GM19395 (cell line): ENCODE data around the gene NELFB.

Source experiments
- ATAC-seq: cut with Tn5 transposase; IDR thresholded peaks from one replicate; pipeline ENCODE4 v1.9.1; 2021; ENCODE audit warnings: mild to moderate bottlenecking, moderate library complexity; ENCODE audit not compliant: unreplicated experiment

NELFB gene

GRCh38 chr9:137254624-137255447 lies at the start of gene NELFB:
NELFB (plus strand) TSS chr9:137255327.
- ATAC-seq = peak; percentile 77

DNA sequence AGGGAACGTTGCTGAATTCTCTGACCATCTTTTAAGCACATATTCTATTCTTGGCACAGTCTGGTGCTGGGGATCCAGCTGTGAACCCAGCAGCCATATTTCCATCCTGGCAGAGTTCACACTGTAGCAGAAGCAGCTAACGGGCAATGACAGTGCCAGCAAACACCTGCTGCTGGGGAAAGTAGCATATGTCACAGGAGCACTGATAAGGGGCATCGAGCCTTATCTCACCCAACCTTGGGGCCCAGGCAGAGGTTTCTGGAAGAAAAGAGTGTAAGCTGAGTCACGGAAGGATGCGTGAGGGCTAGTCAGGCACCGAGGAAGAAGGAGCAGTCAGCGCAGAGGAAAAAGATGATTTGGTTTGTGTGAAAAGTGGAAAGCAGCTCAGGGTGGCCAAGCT lies 48.5 kb upstream of the NELFB start:
- ATAC-seq = no peak

DNA sequence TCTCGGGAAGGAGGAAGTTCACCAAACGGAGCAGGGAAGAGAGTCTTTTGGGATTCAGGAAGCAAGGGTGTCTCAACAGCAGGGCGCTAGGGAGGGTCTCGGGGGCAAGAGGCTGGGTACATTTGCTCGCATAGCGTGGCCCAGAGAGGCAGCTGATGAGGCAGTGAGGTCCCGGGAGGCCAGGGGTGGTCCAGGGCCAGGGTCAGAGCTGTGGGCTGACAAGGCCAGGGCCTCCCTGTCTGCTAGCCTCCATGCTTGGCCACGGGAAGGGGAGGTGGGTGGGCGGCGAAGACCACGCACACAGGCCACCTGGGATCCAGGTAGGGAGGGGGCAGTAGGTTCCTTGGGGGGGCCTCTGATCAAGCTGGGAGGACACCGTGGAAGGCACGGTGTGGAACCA lies 43.6 kb upstream of the NELFB start:
- ATAC-seq = no peak

- ATAC-seq = no peak
These were observed 42.6 kb upstream of the NELFB start for GRCh38 chr9:137212520-137212919.

DNA sequence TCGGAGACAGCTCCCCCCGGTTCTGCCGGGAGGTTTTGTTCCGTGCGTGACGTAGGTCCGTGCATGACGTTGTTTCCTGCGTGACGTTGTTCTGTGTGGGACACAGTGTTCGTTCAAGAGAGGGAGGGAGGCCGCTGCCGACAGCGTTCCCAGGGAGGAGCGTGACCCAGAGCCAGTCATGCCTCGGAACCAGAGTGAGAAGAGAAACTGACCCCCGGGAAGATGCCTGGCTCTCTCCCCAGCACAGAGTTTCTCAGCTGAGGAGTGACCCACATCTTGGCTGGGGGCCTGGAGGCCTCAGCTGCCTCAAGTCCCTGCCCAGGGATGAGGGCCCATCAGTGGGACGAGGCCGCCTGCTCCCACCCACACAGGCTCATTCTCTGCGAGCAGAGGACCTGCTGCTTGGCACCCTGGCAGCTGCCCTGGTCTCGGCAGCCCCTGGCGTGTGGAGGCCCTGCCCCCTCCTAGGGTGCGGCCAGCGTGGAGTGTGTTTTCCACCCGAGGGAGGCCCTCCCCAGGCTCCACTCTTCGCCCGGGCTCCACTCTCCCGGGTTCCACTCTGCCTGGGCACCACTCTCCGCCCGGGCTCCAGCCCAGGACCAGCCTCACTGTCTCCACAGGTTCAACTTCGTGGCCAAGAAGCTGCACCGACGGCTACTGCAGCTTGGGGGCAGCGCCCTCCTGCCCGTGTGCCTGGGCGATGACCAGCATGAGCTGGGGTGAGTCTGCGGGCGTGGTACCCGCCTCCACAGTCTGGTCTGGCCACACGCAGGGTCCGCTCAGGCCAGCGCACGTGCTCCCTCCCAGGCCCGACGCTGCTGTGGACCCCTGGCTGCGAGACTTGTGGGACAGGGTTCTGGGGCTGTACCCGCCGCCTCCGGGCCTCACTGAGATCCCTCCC lies 41.7 kb upstream of the NELFB start:
- no peak for ATAC-seq

DNA sequence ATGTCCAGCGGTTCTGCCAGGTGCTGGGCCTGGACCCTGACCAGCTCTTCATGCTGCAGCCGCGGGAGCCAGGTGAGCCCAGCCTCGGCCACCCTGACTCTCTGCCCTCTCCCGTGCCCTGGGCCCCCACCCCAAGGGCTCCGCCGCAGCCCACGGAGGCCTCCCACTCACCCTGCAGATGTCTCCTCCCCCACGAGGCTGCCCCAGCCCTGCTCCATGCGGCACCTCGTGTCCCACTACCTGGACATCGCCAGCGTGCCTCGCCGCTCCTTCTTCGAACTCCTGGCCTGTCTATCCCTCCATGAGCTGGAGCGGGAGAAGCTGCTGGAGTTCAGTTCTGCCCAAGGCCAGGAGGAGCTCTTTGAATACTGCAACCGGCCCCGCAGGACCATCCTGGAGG lies 40.5 kb upstream of the NELFB start:
- ATAC-seq = no peak

- no peak for ATAC-seq
These were observed 39.7 kb upstream of the NELFB start for GRCh38 chr9:137215196-137215986.

- no peak for ATAC-seq
These were observed 38.8 kb upstream of the NELFB start for GRCh38 chr9:137216188-137216965.

DNA sequence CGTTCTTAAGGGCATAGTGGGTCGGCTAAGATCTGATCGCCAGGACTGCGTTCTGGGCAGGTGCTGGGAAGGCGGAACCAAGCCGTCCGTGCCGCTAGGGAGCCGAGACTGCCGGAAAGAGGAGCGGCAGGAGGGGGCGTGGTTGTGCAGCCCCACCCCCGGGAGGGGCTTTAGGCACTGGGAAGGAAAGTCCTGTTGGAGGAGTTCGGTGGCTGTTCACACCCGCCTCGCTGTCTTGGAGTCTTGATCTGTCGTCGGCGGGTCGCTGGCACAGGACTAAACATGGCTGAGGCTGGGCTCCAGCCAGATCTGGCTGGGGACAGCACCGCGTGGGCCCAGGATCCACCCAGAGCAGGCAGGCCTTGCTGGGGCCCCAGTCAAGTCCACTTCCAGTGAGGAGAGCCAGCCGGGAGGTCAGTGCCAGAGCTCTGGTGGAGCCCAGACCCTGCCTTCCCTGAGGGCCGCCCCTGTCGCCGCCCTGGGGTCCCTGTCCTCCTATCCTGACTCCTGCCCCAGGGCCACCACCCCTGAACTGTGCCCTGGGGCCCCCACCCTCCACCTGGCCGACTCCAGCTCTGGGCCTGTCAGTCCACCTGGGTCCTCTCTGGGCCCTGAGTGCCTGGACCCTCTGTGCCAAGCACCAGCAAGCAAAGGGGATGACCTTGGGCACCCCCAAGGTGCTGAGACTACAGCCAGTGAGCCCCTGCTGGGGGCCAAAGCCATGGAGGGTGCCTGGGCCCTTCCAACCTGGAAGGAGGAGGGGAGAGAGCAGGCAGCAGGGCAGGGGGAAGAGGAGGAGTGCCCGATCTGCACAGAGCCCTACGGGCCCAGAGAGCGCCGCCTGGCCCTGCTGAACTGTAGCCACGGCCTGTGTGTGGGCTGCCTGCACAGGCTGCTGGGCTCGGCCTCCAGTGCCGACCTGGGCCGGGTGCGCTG lies 37.6 kb upstream of the NELFB start:
- no peak for ATAC-seq

DNA sequence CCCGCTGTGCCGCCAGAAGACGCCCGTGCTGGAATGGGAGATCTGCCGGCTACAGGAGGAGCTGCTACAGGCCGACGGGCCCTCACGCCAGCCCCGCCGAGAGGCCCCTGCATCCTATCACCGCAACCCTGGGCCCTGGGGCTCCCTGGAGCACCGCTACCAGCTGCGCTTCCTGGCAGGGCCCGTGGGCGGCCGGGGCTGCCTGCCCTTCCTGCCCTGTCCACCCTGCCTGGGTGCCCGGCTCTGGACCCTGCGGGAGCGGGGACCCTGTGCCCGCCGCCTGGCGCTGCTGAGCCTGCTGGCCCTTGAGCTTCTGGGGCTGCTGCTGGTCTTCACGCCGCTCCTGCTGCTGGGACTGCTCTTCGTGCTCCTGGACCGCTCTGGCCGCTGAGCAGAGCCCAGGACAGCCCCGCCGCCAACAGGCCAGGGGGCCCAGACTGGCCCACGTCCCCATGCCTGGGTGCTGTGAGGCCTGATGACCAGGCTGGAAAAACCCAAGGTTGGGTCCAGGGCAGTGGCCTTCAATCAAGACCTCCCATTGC lies 36.8 kb upstream of the NELFB start:
- no peak for ATAC-seq

- no peak for ATAC-seq
These were observed 36.3 kb upstream of the NELFB start for GRCh38 chr9:137218754-137219271.

GRCh38 chr9:137219757-137220316 lies 35.3 kb upstream of the NELFB start:
- no peak for ATAC-seq

DNA sequence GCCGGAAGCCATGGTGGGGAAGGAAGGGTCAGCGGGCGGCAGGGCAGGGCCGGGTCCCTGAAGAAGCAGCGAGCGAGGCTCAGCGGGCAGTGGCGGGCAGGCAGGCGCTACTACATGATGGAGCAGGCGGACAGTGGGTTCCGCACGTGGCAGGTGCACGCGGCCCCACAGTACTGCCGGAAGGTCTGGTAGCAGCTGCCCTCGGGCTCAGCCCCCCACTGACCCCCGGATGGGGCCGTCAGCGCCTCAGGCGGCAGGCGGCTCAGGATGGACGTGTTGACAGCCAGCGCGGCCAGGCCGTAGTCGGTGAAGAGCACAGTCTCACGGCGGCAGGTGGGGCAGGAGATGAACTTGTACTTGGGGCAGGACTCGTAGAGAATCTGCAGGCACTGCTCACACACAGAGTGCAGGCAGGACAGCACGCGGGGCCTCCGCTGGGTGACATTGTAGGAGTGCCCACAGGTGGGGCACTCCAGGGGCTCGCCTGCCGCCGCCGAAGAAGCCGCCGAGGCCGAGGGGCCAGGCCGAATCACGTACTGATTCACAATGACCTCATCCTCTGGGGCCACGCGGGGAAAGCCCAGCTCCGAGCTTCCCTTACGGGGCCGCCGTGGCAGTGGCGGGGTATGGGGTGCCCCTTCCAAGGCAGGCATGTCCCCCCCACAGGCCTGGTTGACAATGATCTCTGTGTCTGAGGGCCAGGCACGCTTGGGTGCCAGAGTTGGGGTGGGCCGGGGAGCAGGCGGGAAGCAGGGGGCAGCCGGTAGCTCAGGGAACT lies 34.6 kb upstream of the NELFB start:
- ATAC-seq = no peak

- no peak for ATAC-seq
These were observed 34.0 kb upstream of the NELFB start for GRCh38 chr9:137221095-137221505.

- ATAC-seq = no peak
These were observed 33.5 kb upstream of the NELFB start for GRCh38 chr9:137221506-137222111.

GRCh38 chr9:137222190-137223077 lies 32.7 kb upstream of the NELFB start, which contains the start of gene RNF208:
RNF208 (minus strand) TSS chr9:137222240; CDS start chr9:137221212, 1,028 bp downstream.
- ATAC-seq = peak; percentile 10
